ENCODE results near the gene SDC3.

SDC3 gene

DNA sequence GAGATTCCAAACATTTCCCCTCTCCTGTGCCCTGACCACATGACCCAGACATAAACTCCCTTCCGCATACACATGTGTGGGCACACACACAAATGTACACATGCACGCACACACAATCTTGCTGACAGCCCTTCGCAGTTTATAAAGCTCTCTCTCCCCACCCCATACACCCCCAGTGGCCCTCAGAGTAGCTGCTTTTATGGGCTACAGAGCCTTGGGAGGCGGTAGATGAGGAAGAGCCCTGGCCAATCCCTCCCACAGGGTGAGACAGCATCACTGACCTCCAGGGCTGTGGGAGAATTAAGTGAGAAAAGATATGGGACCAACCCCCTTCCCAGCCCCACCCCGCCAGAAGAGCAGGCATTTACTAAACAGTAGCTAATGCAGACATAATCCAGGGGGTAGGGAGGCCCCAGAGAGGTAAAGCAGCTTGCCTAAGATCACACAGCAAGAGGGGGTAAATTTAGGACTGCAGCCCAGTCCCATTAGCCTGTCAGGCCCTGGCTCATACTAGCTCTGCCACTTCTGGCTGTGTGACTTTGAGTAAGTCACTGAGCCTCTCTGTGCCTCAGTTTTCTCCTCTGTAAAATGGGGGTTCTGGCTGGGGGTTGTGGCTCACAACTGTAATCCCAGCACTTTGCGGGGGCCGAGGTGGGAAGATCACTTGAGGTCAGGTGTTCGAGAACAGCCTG is 5.1 kb downstream of the SDC3 start:
- DNase-seq, result no peak

DNA sequence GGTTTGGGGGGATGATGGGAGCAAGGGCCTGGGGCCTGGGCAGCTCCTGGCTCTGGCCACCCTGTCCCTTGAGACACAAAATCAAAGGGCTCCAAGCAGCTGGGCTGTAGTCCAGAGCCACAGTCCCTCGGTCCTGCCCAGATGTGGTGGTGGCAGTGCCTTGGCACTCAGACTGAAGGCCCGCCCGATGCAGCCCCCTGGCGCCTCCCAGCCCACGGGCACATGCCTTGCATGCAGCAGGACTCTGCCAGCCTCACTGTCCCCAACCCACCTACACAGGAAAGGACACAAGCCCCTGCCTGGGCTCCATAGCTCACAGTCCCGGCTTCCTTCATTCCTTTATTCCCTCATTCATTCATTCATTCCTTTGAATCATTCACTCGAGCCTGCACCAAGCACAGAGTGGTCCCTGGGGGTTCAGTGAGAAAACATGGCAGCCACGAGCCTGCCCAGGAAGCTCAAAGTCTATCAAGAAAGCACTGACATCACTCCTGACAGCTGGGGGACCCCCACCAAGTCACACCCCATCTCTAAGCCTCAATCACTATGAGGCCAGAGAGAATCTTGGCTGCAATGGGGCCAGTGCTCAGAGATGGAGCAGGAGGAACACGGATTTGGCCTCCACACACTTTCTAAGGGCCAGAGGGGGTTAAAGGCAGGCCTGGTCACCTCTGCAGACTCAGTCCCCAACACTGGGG is 5.8 kb downstream of the SDC3 start:
- DNase-seq, result no peak

GRCh38 chr1:30901798-30902581 is 6.6 kb downstream of the SDC3 start:
- no peak for DNase-seq

DNA sequence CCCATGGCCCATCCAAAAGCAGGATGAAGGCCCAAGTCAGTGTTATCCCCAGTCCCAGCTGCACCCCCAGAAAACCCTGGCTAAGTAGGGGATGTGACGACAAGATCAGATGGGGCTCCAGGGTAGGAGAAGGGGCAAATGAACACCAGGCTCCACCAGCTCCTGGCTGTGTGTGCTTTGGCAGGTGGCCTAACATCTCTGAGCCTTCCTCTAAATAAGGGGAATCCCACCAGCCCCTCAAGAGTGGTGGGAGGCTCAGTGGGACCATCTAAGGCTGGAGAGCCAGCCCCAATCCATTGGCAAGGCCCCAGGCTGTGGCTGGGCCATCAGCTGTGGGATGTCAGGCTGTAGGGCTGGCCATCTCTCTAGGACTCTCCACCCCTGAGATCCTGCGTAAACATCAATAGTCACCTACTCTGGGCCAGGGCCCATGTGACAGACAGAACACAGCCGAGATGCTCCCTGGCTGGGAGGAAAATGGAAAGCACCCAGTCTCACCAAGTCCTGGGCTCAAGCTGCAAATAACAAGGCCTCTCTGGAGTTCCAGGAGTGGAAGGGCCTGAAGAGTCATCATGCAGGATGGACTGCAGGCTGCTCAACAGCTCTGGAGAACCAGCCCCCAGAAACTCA is 7.5 kb downstream of the SDC3 start:
- DNase-seq, result no peak

DNA sequence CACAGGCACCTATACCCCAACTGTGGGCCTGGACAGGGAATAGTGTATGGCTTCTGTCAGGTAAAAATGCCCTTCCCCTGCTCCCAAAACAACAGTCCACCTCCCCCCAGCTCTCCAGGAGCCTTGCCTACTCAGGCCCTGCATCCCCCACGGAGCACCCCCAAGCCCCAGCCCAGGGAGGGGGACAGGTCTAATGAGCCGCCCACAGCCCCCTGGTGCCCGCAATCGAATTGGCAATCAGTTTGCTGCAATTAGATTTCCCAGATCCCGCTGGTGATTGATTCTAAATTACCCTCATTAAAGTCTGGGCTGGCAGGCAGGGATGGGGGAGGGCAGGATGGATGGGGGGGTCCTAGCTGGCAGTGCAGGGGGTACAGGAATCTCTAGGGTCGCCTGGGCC is 8.1 kb downstream of the SDC3 start:
- DNase-seq, result no peak

DNA sequence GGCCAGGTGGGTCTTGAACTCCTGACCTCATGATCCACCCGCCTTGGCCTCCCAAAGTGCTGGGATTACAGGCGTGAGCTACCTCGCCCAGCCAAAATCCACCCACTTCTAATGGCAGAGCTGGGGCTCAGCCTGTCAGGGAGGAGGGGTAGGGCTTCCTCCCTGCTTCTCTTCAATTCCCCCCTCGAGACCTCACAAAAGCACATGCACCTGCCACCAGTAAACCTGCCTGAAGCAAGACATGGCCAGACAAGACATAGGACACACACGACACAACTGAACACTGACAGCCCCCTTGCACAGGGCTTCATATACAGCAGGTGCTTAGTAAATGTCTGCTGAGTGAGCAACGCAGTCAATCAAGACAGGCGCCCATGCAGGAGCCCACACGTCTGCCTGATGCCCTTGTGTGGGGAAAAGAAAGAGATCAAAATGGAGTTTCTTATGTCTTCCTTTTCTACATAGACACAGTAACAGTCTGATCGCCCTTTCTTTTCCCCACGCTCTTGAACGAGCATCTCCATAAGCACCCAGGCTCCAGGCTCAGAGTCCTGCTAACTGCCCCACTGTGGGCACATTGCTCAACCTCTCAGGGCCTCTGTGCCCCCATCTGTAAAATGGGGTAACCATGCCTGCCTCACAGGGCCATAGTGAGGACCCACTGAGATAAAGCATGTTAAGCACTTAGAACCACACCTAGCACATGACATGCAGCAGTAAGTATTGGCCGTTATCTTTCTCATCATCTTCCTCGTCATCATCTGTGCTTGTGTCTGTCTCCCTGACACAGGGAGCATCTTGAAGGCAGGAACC is 8.8 kb downstream of the SDC3 start:
- no peak for DNase-seq

GRCh38 chr1:30898031-30898815 is 10.3 kb downstream of the SDC3 start:
- DNase-seq, result no peak

DNA sequence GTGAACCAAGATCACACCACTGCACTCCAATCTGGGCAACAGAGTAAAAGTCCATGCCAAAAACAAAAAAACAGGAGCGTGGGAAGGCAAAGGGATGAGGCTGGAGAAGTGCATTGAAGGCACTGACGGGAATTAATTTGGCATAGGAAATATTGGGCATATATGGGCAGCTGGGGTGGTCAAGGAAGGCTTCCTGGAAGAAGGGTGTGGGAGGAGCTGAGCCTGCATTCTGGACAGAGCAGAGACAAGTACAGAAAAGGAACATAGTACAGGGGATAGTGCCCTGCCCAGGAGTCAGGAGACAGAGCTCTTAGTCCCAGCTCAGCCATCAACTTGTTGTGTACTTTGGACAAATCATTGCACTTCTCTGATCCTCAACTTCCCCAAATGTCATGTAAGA is 11.7 kb downstream of the SDC3 start:
- no peak for DNase-seq

DNA sequence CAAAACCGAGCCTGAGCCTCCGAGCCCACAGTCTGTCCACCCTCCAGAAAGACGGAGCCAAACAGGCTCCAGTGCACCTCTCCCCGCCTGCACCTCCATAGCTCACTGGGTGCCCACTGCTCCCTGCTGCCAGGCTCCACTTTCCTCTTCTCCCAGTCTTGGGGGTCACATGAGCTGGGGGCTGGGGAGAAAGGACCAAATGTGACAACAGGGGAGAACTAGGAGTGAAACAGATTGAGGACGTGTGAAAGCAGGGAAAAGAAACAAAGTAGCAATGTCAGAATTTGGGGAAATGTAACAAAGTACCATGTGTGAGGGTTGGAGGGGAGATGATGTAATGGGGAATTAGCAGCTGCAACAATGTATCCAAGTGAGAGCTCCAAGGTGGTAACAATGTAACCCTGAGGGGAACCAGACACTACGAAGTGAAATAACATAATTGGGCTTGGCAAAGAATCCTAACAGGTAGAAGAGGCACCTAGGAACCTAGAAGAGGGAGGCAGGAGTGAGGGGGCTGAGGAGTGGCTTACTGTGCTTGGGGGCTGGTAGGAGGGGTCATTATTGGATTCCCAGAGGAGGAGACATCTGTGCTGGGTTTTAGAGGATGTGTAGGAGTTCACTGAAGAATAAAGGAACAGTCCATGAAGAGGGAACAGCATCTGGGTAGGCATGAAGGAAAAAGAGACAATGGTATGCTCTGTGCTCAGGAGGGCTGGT is 12.5 kb downstream of the SDC3 start:
- DNase-seq, result no peak

GRCh38 chr1:30895382-30895943 is 13.1 kb downstream of the SDC3 start:
- DNase-seq, result no peak

GRCh38 chr1:30894508-30894973 is 14.0 kb downstream of the SDC3 start:
- no peak for DNase-seq

DNA sequence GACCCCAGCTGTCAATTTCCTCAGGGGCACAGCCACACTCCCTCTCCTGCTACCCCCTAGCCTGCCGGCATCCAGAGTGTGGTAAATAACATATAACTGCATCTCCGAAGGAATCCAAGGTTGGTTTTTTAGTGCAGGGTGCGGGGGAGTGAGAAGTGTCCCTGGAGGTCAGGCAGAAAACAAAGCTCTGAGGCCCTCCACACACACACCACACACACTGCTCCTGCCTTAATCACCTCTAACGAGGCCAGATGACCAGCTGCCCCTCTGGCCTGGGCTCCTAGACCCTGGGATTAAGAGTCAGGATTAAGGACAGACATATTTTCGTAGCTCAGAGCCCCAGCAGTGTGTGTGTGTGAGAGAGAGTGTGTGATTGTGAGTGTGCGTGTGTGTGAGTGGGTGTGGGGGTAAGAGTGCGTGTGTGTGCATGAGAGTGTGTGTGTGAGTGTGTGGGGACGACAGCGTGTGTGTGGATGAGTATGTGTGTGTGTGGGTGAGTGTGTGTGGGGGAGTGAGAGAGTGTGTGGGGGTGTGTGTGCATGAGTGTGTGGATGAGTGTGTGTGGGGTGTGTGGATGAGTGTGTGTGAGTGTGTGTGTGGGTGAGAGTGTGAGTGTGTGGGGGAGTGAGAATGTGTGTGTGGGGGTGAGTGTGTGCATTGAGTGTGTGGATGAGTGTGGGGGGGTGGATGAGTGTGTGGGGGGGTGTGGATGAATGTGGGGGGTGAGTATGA is 14.6 kb downstream of the SDC3 start:
- no peak for DNase-seq

DNA sequence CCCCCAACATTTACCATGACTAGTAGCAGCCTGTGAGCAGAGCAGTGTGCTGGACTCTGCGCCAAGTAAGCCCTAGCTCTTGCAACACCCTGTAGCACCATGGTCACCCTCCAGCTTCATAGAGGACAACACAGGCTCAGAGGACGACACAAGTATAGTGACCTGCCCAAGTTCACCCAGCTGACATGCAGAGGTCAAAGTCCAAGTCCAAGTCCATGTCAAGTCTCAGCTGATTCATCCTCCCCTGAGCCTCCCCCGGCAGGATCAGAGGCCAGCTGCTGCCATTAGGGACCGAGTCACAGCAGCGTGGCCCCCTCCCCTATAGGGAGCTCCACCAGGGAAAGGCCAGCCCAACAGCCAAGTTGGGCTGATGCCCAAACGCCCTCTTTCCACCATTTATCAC is 15.9 kb downstream of the SDC3 start:
- no peak for DNase-seq

- DNase-seq, result no peak
These were observed 17.4 kb downstream of the SDC3 start for GRCh38 chr1:30891227-30891552.

GRCh38 chr1:30890502-30891226 is 17.9 kb downstream of the SDC3 start:
- DNase-seq, result no peak

- no peak for DNase-seq
These were observed 19.0 kb downstream of the SDC3 start for GRCh38 chr1:30889511-30889910.

- no peak for DNase-seq
These were observed 19.6 kb downstream of the SDC3 start for GRCh38 chr1:30888975-30889374.

DNA sequence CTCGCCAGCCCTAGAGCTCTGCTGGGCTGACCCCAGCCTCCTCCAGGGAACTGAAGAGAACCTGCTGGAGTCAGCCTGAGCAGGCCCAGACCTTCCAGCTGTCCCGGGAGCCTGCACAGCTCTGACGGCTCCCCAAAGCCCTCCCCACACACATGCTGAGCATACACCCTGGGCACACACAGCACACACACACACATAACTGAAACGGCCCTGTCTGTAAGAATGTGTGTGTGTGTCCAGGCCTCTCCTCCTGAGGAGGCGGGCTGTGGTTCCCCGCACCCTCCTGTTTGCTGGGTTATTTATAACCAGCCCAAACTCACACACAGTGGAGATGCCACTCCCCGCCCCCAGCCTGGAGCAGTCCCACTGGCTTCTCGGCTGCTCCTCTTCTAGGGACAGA is 20.2 kb downstream of the SDC3 start:
- no peak for DNase-seq

Data from hematopoietic multipotent progenitor cell treated with erythropoietin and hydrocortisone succinate and interleukin-3 and kit ligand, for 6 days (in vitro differentiated cells).